Naive B cell (primary cell): ENCODE measurements around the gene CPSF3. TPM values are rescaled to one million over a fixed set of nuclear protein-coding genes. Genes with fewer than 3 reads are reported as not detected.
A peak's percentile ranks its signal among the peaks of the same experiment; 100 is the strongest.

Experiments used
- ATAC-seq, 2 donors: fragments of 150-1000 bp; cut with Tn5 transposase; 2 replicates each; pipeline ENCODE4 v1.10.0; 2021; ENCODE audit warnings: low read depth in 2 of 2, mild to moderate bottlenecking in 2 of 2, moderate library complexity in 2 of 2
- DNase-seq: peaks from one replicate; pipeline ENCODE4 v3.0.0; 2022
- H3K27ac Mint-ChIP-seq, 6 donors: one replicate each; pipeline ENCODE4 v1.8.0; 2020 to 2022; ENCODE audit warnings: mild to moderate bottlenecking in 6 of 6, mixed read lengths in 6 of 6, moderate library complexity in 5 of 6, inconsistent platforms in 2 of 6
- H3K27me3 Mint-ChIP-seq, 3 donors: one replicate each; pipeline ENCODE4 v1.8.0; 2021 to 2022; ENCODE audit warnings: mixed read lengths in 3 of 3, mild to moderate bottlenecking in 1 of 3
- H3K36me3 Mint-ChIP-seq, 2 donors: one replicate each; pipeline ENCODE4 v1.8.0; 2020 to 2022; ENCODE audit warnings: mixed read lengths in 2 of 2, inconsistent platforms in 1 of 2, mild to moderate bottlenecking in 1 of 2
- H3K4me1 Mint-ChIP-seq, 3 donors: one replicate each; pipeline ENCODE4 v1.8.0; 2020 to 2022; ENCODE audit warnings: mixed read lengths in 3 of 3, inconsistent platforms in 1 of 3, mild to moderate bottlenecking in 1 of 3, moderate library complexity in 1 of 3
- H3K4me3 Mint-ChIP-seq, 8 donors: one replicate each; pipeline ENCODE4 v1.8.0; 2020 to 2022; ENCODE audit warnings: mild to moderate bottlenecking in 8 of 8, mixed read lengths in 8 of 8, moderate library complexity in 8 of 8, inconsistent platforms in 2 of 8
- H3K9me3 Mint-ChIP-seq, 7 donors: one replicate each; pipeline ENCODE4 v1.8.0; 2020 to 2022; ENCODE audit warnings: mixed read lengths in 7 of 7, mild to moderate bottlenecking in 5 of 7, inconsistent platforms in 2 of 7, moderate library complexity in 1 of 7
- polyA plus RNA-seq, 6 donors: library from polyadenylated mRNA; unstranded; fragments of 300-500 nt; fragmentation: Illumina TruSeq; gene quantifications; one replicate each; pipeline ENCODE4 v1.2.3, GENCODE V29; 2021; ENCODE audit warnings: low read depth in 6 of 6

The CPSF3 gene
- polyA plus RNA-seq, 6 donors from 2014 or later, result 13.3 to 34.9 (median 29.0) TPM

- Mint-ChIP-seq H3K4me1 (peaks cover 15 to 48% (median 29%) of the 10 kb centered on the region in 3 donors), H3K36me3 (peaks cover 0 to 5% of the 10 kb centered on the region in 2 donors), H3K4me3 (peak overlapping the region; percentile 79 to 92 (median 86)), H3K27ac (peak overlapping the region in 5 of 6 donors; percentile 82 to 94 (median 83)), H3K27me3 (no peaks in the 10 kb centered on the region), H3K9me3 (no peaks in the 10 kb centered on the region)
- ATAC-seq, result peak in 1 of 2 donors; percentile 3
- DNase-seq, result peak; percentile 14
Observed at GRCh38 chr2:9473308-9473984, 50.0 kb downstream of the CPSF3 start.

- Mint-ChIP-seq H3K4me1 (peaks cover 18 to 48% (median 31%) of the 10 kb centered on the region in 3 donors), H3K4me3 (peak overlapping the region; percentile 79 to 92 (median 86)), H3K27me3 (no peaks in the 10 kb centered on the region), H3K9me3 (no peaks in the 10 kb centered on the region), H3K36me3 (peaks cover 0 to 5% of the 10 kb centered on the region in 2 donors), H3K27ac (peak overlapping the region; percentile 57 to 94 (median 82))
- ATAC-seq (peak; percentile 63 to 70), DNase-seq (no peak)
Observed at GRCh38 chr2:9473985-9474360, 50.5 kb downstream of the CPSF3 start.

- Mint-ChIP-seq H3K4me1 (peaks cover 22 to 51% (median 31%) of the 10 kb centered on the region in 3 donors), H3K27ac (peak within 1 kb of the TSS; percentile 69 to 94 (median 82)), H3K9me3 (no peaks in the 10 kb centered on the region), H3K27me3 (no peaks in the 10 kb centered on the region), H3K36me3 (peaks cover 0 to 5% of the 10 kb centered on the region in 2 donors), H3K4me3 (peak within 1 kb of the TSS; percentile 79 to 92 (median 86))
- peak; percentile 81 to 82 for ATAC-seq
- peak; percentile 69 for DNase-seq
Observed at GRCh38 chr2:9474361-9475057, 51.1 kb downstream of the CPSF3 start, which contains the start of gene IAH1. IAH1 (plus strand) TSS chr2:9474551; CDS start chr2:9474567, 16 bp downstream.

- Mint-ChIP-seq H3K4me1 (peaks cover 22 to 52% (median 31%) of the 10 kb centered on the region in 3 donors), H3K36me3 (no peaks in the 10 kb centered on the region), H3K27me3 (no peaks in the 10 kb centered on the region), H3K9me3 (no peaks in the 10 kb centered on the region), H3K4me3 (no peak overlapping the region), H3K27ac (no peak overlapping the region)
- ATAC-seq (no peak), DNase-seq (no peak)
Observed at GRCh38 chr2:9477914-9478313, 54.5 kb downstream of the CPSF3 start.

- ATAC-seq (no peak), DNase-seq (no peak)
- H3K4me1 Mint-ChIP-seq, result peaks cover 18 to 46% (median 27%) of the 10 kb centered on the region in 3 donors
- no peaks in the 10 kb centered on the region for H3K9me3 Mint-ChIP-seq
- no peaks in the 10 kb centered on the region for H3K27me3 Mint-ChIP-seq
- no peak overlapping the region for H3K4me3 Mint-ChIP-seq
- H3K27ac Mint-ChIP-seq, result peak overlapping the region in 2 of 6 donors; percentile 5 to 34
- H3K36me3 Mint-ChIP-seq, result no peaks in the 10 kb centered on the region
Observed at GRCh38 chr2:9478526-9478925, 55.1 kb downstream of the CPSF3 start.

GRCh38 chr2:9480157-9480556 is 56.7 kb downstream of the CPSF3 start:
- no peak overlapping the region for H3K4me3 Mint-ChIP-seq
- H3K36me3 Mint-ChIP-seq, result no peaks in the 10 kb centered on the region
- no peaks in the 10 kb centered on the region for H3K9me3 Mint-ChIP-seq
- no peaks in the 10 kb centered on the region for H3K27me3 Mint-ChIP-seq
- H3K27ac Mint-ChIP-seq, result peak overlapping the region in 2 of 6 donors; percentile 34 to 86
- H3K4me1 Mint-ChIP-seq, result peaks cover 18 to 41% (median 24%) of the 10 kb centered on the region in 3 donors
- ATAC-seq, result no peak
- DNase-seq, result no peak

GRCh38 chr2:9483107-9483506 is 59.7 kb downstream of the CPSF3 start:
- Mint-ChIP-seq H3K4me1 (peaks cover 5 to 14% (median 9%) of the 10 kb centered on the region in 3 donors), H3K27ac (peak overlapping the region in 2 of 6 donors; percentile 29 to 85), H3K36me3 (peaks cover 0 to 8% of the 10 kb centered on the region in 2 donors), H3K27me3 (no peaks in the 10 kb centered on the region), H3K4me3 (no peak overlapping the region), H3K9me3 (no peaks in the 10 kb centered on the region)
- no peak for ATAC-seq
- no peak for DNase-seq

- Mint-ChIP-seq H3K27ac (peak overlapping the region in 2 of 6 donors; percentile 16 to 54), H3K36me3 (peaks cover 0 to 14% of the 10 kb centered on the region in 2 donors), H3K27me3 (no peaks in the 10 kb centered on the region), H3K9me3 (no peaks in the 10 kb centered on the region), H3K4me3 (peak overlapping the region in 1 of 8 donors; percentile 3), H3K4me1 (peaks cover 0 to 9% (median 0%) of the 10 kb centered on the region in 3 donors)
- DNase-seq (no peak), ATAC-seq (no peak)
Observed at GRCh38 chr2:9484533-9484932, 61.1 kb downstream of the CPSF3 start.

GRCh38 chr2:9488583-9489547 is 65.4 kb downstream of the CPSF3 start:
- peak overlapping the region in 4 of 6 donors; percentile 12 to 34 (median 25) for H3K27ac Mint-ChIP-seq
- H3K27me3 Mint-ChIP-seq, result no peaks in the 10 kb centered on the region
- no peaks in the 10 kb centered on the region for H3K9me3 Mint-ChIP-seq
- no peak for DNase-seq
- H3K36me3 Mint-ChIP-seq, result peaks cover 4 to 20% of the 10 kb centered on the region in 2 donors
- no peak for ATAC-seq
- H3K4me1 Mint-ChIP-seq, result no peaks in the 10 kb centered on the region
- no peak overlapping the region for H3K4me3 Mint-ChIP-seq

GRCh38 chr2:9490789-9491188 is 67.3 kb downstream of the CPSF3 start:
- Mint-ChIP-seq H3K9me3 (no peaks in the 10 kb centered on the region), H3K36me3 (peaks cover 18 to 22% of the 10 kb centered on the region in 2 donors), H3K4me1 (peaks cover 0 to 5% (median 4%) of the 10 kb centered on the region in 3 donors), H3K27ac (peak overlapping the region in 4 of 6 donors; percentile 15 to 47 (median 24)), H3K27me3 (no peaks in the 10 kb centered on the region), H3K4me3 (no peak overlapping the region)
- DNase-seq (no peak), ATAC-seq (no peak)

GRCh38 chr2:9492927-9493326 is 69.5 kb downstream of the CPSF3 start:
- Mint-ChIP-seq H3K9me3 (no peaks in the 10 kb centered on the region), H3K36me3 (peaks cover 18 to 31% of the 10 kb centered on the region in 2 donors), H3K27me3 (no peaks in the 10 kb centered on the region), H3K4me3 (no peak overlapping the region), H3K4me1 (peaks cover 0 to 5% (median 4%) of the 10 kb centered on the region in 3 donors), H3K27ac (peak overlapping the region in 1 of 6 donors; percentile 17)
- ATAC-seq (no peak), DNase-seq (no peak)

GRCh38 chr2:9493478-9493877 is 70.0 kb downstream of the CPSF3 start:
- Mint-ChIP-seq H3K27me3 (no peaks in the 10 kb centered on the region), H3K36me3 (peaks cover 13 to 31% of the 10 kb centered on the region in 2 donors), H3K27ac (peak overlapping the region in 2 of 6 donors; percentile 17 to 76), H3K4me1 (peaks cover 0 to 5% (median 4%) of the 10 kb centered on the region in 3 donors), H3K4me3 (no peak overlapping the region), H3K9me3 (no peaks in the 10 kb centered on the region)
- no peak for DNase-seq
- ATAC-seq, result no peak

GRCh38 chr2:9494081-9494480 is 70.6 kb downstream of the CPSF3 start:
- H3K36me3 Mint-ChIP-seq, result peaks cover 10 to 31% of the 10 kb centered on the region in 2 donors
- H3K9me3 Mint-ChIP-seq, result no peaks in the 10 kb centered on the region
- H3K4me1 Mint-ChIP-seq, result peaks cover 0 to 5% (median 4%) of the 10 kb centered on the region in 3 donors
- ATAC-seq (no peak), DNase-seq (no peak)
- H3K27me3 Mint-ChIP-seq, result no peaks in the 10 kb centered on the region
- no peak overlapping the region for H3K4me3 Mint-ChIP-seq
- H3K27ac Mint-ChIP-seq, result peak overlapping the region in 1 of 6 donors; percentile 76
